GM12892 (cell line): ENCODE results near the gene HIF3A.

ENCODE experiments used
- POLR2A ChIP-seq: IDR thresholded peaks from 2 replicates; pipeline ENCODE4 v1.6.1; 2011; ENCODE audit warnings: low read depth, low read length, control low read depth
- POLR2AphosphoS5 ChIP-seq: IDR thresholded peaks from 2 replicates; pipeline ENCODE4 v1.6.1; 2011; ENCODE audit warnings: low read depth, low read length, control low read depth
- TAF1 ChIP-seq: IDR thresholded peaks from 2 replicates; pipeline ENCODE4 v1.6.1; 2011; ENCODE audit warnings: low read depth, mild to moderate bottlenecking, control low read depth, low read length, borderline replicate concordance

DNA sequence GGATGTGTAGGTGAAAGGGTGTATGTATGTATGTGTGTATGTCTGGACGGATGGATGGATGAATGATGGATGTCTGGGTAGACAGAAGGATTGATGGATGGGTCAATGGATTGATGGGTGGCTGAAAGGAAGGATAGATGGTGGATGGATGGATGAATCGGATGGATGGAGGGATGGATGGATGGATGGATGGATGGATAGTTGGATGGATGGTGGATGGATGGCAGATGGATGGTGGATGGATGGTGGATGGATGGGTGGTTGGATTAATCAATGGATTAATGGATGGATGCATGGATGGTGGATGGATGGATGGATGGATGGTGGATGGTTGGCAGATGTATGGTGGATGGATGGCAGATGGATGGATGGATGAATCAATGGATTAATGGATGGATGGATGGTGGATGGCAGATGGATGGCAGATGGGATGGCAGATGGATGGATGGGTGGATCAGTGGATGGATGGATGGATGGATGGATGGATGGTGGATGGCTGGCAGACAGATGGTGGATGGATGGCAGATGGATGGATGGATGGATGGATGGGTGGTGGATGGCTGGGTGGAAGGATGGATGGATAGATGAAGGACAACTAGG, 33.6 kb downstream of the HIF3A start:
- no peak for TF ChIP-seq POLR2A
- no peak for TF ChIP-seq POLR2AphosphoS5
- no peak for TF ChIP-seq TAF1
